Measurements from ENCODE around the gene GRK6.

Gene GRK6

GRCh38 chr5:177439518-177440053 is 13.1 kb downstream of the GRK6 start:
- DNase-seq (ENCODE audit: low read depth in 1 of 2, low spot score in 1 of 2), result no peak

DNA sequence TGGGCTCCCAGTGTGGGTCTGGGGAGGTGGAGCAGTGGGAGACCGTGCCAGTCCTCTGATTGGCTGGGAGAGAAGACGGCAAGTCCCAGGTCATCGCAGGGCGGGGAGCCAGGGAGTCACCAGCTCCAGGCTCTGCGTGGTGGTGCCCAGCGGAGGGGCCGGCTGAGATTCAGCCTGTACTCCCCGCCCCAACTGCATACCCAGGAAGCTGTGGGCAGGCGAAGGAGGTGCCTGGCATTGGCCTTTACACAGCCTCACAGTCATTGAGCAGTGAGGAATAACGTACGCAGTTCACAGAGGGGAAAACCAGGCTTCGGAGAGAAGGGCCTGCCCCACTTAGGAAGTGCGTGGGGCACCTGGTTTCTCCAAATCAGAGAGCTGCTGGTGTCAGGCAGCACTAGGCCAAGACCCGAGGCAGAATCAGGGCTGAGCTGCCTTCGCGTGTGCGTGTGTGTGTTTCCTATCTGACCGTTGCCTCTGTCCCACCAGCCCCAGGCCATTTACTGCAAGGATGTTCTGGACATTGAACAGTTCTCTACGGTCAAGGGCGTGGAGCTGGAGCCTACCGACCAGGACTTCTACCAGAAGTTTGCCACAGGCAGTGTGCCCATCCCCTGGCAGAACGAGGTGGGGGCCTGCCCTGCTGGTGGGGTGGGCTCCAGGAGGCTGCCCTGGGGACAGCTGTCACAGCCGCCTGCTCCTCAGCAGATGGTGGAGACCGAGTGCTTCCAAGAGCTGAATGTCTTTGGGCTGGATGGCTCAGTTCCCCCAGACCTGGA is 13.9 kb downstream of the GRK6 start:
- no peak for DNase-seq (ENCODE audit: low read depth in 1 of 2, low spot score in 1 of 2)

DNA sequence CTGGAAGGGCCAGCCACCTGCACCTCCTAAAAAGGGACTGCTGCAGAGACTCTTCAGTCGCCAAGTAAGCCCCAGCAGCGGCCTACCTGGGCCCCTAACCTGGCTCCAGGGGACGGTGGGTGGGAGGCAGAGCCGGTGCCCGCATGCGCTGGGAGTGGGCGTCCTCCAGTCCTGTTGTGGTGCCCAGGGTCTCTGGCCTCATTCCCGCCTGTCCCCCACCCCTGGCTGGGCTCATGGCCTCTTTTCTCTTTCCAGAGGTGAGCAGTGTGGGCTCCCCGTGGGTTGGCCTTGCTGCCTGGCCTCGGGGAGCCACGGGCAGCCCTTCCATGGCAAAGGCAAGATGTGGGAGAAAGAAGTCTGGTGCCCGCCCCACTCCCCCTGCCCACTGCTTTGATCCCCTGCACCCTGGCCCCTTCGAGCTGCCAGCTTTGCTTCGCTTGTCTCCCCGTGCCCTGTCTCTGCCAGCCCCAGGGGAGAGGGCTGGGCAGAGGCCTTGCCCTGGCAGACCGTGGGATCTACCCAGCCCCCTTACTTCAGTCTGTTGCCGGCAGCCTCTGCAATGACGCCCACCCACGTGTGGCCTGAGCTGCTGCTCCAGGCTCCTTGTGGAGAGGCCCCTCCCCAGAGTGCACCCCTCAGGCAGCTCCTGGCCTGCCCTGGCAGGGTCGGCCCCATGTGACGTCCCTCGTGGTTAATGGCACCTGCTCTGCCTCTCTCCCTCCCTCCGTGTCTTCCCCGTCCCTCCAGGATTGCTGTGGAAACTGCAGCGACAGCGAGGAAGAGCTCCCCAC is 14.7 kb downstream of the GRK6 start:
- no peak for DNase-seq (ENCODE audit: low read depth in 1 of 2, low spot score in 1 of 2)

- DNase-seq (ENCODE audit: low read depth in 1 of 2, low spot score in 1 of 2), result no peak
Observed at GRCh38 chr5:177442066-177442826, 15.8 kb downstream of the GRK6 start.

DNA sequence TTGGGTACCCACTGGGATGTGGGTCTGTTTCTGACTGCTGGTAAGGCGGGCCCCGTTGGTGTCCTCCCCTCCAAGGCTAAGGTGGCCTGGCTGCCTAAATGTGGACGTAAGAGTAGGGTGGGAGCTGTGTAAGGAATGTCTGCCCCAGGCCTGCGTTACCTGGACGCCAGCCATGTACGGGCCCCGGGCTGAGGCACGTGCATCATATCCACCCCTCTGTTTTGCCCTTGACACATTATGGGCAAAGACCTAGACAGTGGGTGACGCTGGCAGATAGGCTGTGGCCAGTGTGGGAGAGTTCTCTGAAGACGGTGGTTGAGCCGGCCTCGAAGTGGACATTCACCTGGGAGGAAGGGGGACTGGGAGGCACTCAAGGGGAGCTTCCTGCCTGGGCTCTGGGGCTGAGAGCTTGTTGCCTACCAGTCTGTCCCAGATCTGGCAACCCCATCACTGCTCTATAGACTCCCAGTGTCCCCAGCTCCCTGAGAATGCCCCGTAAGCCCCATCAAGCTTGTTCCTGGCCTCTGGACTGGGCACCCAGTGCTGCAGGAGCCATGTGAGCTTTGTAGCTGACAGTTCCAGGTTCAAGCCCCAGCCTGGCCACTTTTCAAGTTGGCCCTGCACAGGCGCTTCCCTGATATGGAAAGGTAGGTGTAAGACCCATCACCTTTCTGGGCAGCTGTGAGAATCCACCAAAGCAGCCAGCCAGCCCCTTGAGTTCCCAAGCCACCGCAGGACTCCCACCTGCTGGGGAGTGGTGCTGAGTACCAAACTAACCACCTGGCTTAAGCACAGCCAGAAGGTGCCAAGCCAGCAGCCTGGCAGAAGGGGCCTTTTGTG is 16.9 kb downstream of the GRK6 start:
- DNase-seq (ENCODE audit: low read depth in 1 of 2, low spot score in 1 of 2), result no peak

DNA sequence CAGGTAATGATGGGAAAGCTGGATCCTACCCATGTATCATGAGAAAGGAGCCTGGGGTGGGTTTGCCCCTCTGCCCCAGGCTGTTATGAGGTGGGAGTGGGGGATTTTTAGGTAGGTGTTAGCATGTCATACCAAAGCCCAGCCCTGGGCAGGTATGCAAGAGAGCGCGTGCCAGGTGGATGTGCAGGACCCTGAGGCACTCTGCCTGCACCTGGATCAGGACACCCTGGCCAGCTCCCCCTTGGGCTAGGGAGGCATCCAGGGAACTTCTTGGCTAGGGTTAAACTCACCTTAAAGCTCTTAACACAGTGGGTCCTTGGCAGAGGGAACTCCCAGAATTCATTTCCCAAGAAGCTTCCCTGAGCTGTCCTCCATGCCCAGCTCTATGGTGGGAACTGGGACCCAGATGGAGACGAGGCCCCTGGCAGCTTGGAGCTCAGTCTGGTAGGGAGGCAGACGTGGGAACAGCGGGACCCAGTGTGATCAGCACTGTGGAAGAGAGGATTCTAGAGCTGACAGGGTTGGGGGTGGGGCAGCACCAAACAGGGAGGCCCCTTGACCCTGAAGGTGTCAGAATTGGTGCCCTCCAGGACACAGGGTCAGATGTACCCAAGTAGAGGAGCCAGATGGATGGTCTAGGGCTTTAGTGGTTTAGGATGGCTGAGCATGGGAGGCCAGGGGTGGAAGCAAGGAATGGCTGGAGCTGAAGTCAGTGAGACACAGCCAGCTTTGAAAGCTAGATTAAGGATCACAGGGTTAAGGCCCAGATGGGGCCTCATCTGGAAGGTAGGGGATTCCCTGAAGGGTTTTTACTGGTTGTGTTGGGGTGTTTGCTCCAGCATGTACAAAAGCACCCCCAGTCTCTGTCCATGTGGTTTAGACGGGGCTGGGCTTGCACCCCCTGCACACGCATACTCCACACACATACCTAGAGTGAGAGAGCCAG is 17.9 kb downstream of the GRK6 start:
- no peak for DNase-seq (ENCODE audit: low read depth in 1 of 2, low spot score in 1 of 2)

DNA sequence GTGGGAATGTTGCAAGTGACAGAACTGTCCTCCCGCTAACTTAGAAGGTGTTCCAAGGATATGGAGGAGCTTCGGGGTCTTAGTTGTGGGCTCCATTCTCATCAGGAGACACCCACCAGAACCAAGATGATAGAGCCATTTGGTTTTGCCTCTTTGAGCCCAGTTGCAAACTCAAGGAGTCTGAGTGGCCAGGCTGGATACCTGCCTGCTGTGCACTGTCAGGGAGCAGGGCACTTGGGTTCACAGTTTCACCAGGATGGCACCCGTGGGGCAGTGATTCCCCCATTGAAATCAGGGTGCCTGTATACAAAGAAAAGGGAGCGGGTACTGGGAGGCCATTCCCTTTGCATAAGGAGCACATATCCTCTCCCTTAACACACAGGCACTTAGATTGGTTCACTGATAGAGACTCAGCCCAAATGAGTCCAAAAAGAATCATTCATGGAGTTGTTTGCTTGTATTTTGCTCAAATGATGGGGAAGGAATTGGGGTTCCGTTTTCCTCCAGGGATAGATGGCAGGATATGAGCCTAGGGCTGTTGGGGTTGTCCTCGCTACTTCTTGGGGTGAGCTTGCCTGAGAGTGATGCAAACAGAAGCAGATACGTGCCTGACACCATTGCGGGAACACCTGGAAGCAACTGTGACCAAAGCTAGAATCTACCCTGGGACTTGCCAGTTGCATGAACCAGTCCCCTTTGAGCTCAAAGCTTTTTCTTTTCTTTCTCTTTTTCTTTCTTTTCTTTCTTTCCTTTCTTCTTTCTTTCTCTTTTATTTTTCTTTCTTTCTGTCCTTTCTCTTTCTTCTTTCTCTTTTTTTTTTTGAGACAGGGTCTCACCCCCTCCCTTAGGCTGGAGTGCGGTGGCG is 18.8 kb downstream of the GRK6 start:
- DNase-seq (ENCODE audit: low read depth in 1 of 2, low spot score in 1 of 2), result no peak

GRCh38 chr5:177445917-177446199 is 19.4 kb downstream of the GRK6 start:
- no peak for DNase-seq (ENCODE audit: low read depth in 1 of 2, low spot score in 1 of 2)

GRCh38 chr5:177446200-177447065 is 20.0 kb downstream of the GRK6 start, which contains the start of gene PRR7:
TSS of gene PRR7 (plus strand) at chr5:177446814. CDS start at chr5:177455068, 8,254 bp downstream.
- DNase-seq (ENCODE audit: low read depth in 1 of 2, low spot score in 1 of 2), result peak in 1 of 2 donors; percentile 46

DNA sequence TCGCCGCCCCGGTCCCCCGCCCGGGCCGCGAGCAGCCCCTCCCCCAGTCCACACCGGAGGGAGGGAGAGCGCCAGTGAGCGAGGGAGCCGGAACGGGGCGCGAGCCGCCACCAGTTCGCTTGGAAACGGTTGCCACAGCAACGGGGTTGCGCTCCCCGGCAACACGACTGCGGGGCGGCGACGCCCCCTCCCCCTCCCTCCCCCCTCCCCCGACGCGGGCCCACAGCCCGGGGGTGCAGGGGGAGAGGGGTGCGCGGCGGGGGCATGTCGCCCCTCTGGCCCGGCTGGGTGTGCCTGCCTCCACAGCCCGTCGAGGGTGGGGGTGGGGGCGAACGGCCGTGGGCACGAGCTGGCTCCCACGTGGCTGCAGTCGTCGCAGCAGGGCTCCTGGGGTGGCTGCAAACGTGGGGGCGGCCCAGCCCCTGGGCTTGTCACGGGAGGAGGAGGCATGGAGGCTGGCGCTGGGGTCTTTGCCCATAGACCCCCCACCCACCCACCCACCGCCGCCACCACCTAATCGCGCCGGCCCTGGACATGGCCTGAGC is 20.7 kb downstream of the GRK6 start:
- DNase-seq (ENCODE audit: low read depth in 1 of 2, low spot score in 1 of 2), result peak in 1 of 2 donors; percentile 55

DNA sequence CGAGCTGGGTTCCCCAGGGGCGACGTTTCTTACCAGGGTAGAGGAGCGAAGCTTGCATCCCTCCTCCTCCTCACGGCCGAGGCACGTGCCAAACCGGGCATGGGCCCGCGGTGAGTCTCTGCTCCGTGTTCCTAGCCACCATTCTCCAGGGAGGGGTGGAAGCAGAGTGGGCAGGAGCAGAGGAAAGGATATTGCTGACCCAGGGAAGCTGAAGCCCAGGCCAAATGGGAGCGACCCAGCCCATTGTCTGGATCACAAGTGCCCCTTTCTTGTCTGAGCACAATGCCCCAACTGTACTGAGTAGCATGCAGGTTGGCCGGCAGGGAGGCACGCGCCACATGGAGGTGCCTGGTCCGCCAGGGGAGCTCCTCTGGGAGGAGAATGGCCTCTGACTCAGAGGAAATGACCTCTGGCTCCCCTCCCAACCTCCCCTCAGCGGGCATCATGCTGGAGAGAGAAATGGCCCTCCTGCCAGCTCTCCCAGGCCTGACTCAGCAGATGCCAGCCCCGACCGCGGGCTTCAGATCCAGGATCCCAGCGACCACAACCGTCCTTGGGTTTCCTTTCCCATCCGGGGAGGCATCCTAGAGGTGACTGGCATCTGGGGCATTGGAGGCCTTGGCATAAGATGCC is 21.3 kb downstream of the GRK6 start:
- no peak for DNase-seq (ENCODE audit: low read depth in 1 of 2, low spot score in 1 of 2)

DNA sequence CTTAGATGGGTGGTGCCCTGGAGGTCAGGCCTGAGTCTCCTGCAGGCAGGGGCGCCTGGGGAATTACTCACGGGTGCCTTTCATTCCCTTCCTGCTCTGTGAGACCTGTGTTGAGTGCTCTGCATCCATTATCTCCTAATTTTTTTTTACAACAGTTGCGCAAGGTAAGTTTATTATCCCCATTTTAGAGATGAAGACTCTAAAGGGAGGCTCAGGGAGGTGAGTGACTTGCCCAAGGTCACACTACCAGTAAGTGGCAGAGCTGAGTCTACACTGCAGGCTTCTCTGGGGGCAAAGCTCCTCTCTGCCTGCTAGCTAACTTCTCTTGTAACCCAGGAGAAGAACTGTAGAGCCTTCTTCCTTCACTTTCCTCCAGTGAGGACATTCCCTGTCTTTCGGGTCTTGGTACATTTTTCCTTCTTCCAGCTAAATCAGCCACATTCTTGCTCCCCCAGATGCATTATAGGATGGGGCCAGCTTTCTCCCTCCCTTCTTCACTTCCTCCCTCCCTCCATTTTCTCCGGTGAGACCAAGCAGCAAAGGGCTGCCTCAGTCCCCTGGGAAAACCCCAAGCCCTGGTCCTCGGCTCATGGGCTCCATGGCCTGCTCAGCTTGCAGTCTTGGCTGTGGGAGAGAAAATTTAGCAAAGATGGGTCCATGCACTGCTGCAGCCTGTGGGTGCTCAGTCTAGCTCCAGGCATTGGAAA is 21.9 kb downstream of the GRK6 start:
- DNase-seq (ENCODE audit: low read depth in 1 of 2, low spot score in 1 of 2), result no peak

DNA sequence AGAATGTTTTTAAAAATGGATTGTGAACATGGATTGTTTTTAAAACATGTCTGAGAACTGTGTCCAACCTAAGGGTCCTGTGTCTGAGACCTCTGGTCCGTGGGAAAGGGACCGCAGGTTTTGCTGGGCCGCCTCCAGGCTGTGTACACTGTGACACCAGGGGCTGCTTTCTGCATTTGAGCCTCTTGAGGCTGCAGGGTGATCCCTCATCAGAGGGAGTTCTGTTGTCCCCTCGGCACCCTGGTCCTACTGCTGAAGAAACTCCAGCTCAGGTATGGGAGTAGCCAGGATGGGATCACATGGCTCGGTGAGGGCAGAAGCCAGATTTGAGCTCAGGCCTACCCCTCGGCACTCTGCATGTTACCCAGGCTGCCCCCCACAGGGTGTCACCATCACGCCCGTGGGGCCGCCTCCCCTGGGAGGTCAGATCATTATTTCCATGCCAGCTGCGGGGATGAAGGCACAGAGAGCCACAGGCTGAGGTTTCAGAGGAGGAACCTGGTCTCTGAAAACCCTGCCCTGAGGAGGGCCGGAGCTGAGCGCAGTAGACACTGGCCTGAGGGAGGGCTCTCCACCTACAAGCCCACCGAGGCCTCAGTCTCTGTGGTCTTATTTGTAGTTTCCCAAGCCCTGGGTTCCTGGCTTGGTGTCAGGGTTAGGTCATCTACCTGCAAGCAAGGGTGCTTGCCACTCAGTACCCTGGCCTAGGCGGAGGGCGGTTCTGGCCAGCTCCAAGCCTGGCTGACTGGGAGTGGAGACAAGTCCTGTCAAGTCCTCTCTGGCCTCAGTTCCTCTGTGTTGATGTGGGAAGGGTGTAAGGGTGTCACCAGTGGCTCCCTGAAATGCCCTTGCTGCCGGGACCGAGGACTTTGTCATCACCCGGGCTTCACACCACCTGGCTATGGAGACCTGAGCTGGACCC is 22.9 kb downstream of the GRK6 start:
- DNase-seq (ENCODE audit: low read depth in 1 of 2, low spot score in 1 of 2), result no peak

DNA sequence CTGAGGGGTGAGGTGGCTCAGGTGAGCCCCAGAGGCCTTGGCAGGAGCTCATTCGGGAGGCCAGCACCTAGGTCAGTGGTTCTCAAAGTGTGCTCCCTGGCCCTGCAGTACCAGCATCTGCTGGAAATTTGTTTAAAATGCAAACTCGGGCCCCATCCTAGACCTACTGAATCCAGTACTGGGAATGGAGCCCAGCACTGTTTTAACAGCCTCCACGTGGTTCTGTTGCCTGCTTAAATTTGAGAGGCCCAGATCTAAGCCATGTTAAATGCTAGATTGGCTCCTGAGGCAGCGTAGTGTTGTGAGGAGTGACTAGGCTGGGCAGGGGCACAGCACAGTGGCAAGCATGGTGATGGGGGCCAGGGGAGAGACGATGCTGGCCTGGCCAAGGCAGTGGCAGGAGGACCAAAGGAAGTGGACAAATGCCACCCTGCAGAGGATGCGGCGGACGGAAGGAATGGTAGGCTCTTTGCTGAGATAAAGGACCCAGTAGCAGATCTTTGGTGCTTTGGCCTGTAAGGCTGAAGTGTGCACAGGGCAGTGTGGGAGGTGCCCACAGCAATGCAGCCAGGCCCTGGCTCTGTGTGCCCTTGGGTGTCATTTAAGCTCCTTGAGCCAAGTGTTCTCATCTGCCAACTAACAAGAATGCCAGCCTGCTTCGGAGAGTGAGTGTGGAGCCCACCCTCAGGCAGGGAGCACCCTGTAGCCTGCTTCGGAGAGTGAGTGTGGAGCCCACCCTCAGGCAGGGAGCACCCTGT is 24.4 kb downstream of the GRK6 start:
- DNase-seq (ENCODE audit: low read depth in 1 of 2, low spot score in 1 of 2), result no peak
